GM12878 (cell line): ENCODE results near the gene ROBO1. TPM values are rescaled to one million over a fixed set of nuclear protein-coding genes. Genes with fewer than 3 reads are reported as not detected.

Source experiments
- CBX3 ChIP-seq: fragments of 200-600 bp; sonication (generic); IDR thresholded peaks from 2 replicates; pipeline ENCODE4 v1.6.1; 2016; ENCODE audit warnings: low read depth, borderline replicate concordance
- CHD2 ChIP-seq: IDR thresholded peaks from 2 replicates; pipeline ENCODE4 v1.6.1; 2011; ENCODE audit warnings: low read depth, low read length, improper control_type of control experiment, borderline replicate concordance
- DPF2 ChIP-seq: fragments of 450-650 bp; IDR thresholded peaks from 2 replicates; pipeline ENCODE4 v1.6.1; 2017; ENCODE audit warnings: mild to moderate bottlenecking
- EED ChIP-seq: sonication (generic); IDR thresholded peaks from 2 replicates; pipeline ENCODE4 v1.6.1; 2016; ENCODE audit warnings: antibody characterized with exemption, low read depth
- EP300 ChIP-seq, 2 experiments: fragments of 150-350 bp in 1 of 2; IDR thresholded peaks; 2 replicates each; pipeline ENCODE4 v1.6.1; 2011 to 2012; ENCODE audit warnings: low read depth in 2 of 2, low read length in 2 of 2, borderline replicate concordance in 1 of 2, improper control_type of control experiment in 1 of 2, inconsistent platforms in 1 of 2; ENCODE audit not compliant: control insufficient read depth in 1 of 2
- ESRRA ChIP-seq: IDR thresholded peaks from 2 replicates; pipeline ENCODE4 v1.6.1; 2012; ENCODE audit warnings: mild to moderate bottlenecking, low read length, improper control_type of control experiment
- ETV6 ChIP-seq, 2 experiments: fragments of 450-650 bp in 1 of 2; IDR thresholded peaks in 1 of 2; conservative IDR thresholded peaks in 1 of 2; 2 replicates each; pipeline ENCODE4 v1.6.1; 2014; ENCODE audit warnings: antibody characterized with exemption in 1 of 2, borderline replicate concordance in 1 of 2, low read depth in 1 of 2, mild to moderate bottlenecking in 1 of 2, moderate library complexity in 1 of 2
- GABPA ChIP-seq: IDR thresholded peaks from 2 replicates; pipeline ENCODE4 v1.6.1; 2014; ENCODE audit warnings: antibody characterized with exemption, low read depth, mild to moderate bottlenecking, inconsistent platforms
- HDAC2 ChIP-seq: fragments of 200-600 bp; sonication (generic); IDR thresholded peaks from 2 replicates; pipeline ENCODE4 v1.6.1; 2017
- HDGF ChIP-seq: fragments of 450-650 bp; IDR thresholded peaks from 2 replicates; pipeline ENCODE4 v1.6.1; 2016; ENCODE audit warnings: antibody characterized with exemption
- MYC ChIP-seq: IDR thresholded peaks from 2 replicates; pipeline ENCODE4 v1.6.1; 2011; ENCODE audit warnings: mild to moderate bottlenecking, low read length, moderate library complexity, inconsistent platforms; ENCODE audit not compliant: insufficient read depth, insufficient replicate concordance, insufficient read length, severe bottlenecking
- RELA ChIP-seq: fragments of 450-650 bp; IDR thresholded peaks from 2 replicates; pipeline ENCODE4 v1.8.0; 2014; ENCODE audit warnings: borderline replicate concordance; ENCODE audit not compliant: partially characterized antibody
- SKIL ChIP-seq: fragments of 450-650 bp; IDR thresholded peaks from 2 replicates; pipeline ENCODE4 v1.6.1; 2017; ENCODE audit warnings: mild to moderate bottlenecking, low read depth, inconsistent platforms; ENCODE audit not compliant: poor library complexity, severe bottlenecking
- SREBF1 ChIP-seq: IDR thresholded peaks from 2 replicates; pipeline ENCODE4 v1.6.1; 2012; ENCODE audit warnings: mild to moderate bottlenecking, low read length
- SREBF2 ChIP-seq: IDR thresholded peaks from 2 replicates; pipeline ENCODE4 v1.6.1; 2012; ENCODE audit warnings: mild to moderate bottlenecking, low read length
- STAT3 ChIP-seq: IDR thresholded peaks from 2 replicates; pipeline ENCODE4 v1.6.1; 2011; ENCODE audit warnings: low read depth, low read length, improper control_type of control experiment
- ZBTB4 ChIP-seq: fragments of 450-650 bp; formaldehyde crosslinking; IDR thresholded peaks from 2 replicates; pipeline ENCODE4 v1.4.0; 2022; ENCODE audit warnings: mild to moderate bottlenecking, moderate library complexity
- ZNF217 ChIP-seq: fragments of 450-650 bp; IDR thresholded peaks from 2 replicates; pipeline ENCODE4 v1.6.1; 2017; ENCODE audit warnings: antibody characterized with exemption, mild to moderate bottlenecking
- polyA plus RNA-seq, 11 experiments: library from polyadenylated mRNA; depleted of rRNA in 4 of 11; unstranded in 6 of 11; stranded (reverse) in 5 of 11; fragments of >200 nt; fragmentation: Nextera tagmentation in 4 of 11; fragmentation: Illumina TruSeq in 1 of 11; extraction: Ambion mirVana in 4 of 11; extraction: Trizol in 1 of 11; gene quantifications; 1 replicate in 1 of 11; 2 replicates in 10 of 11; pipeline versions ENCODE4 v1.2.1 to v1.2.3, GENCODE V29; 2011 to 2016; ENCODE audit warnings: inconsistent platforms in 2 of 11, missing spikeins in 2 of 11, low read depth in 1 of 11
- total RNA-seq, 4 experiments: library from RNA; depleted of rRNA in 3 of 4; stranded (reverse); fragments of >200 nt in 3 of 4; fragmentation: Illumina TruSeq in 1 of 4; extraction: Trizol in 1 of 4; gene quantifications; 2 replicates each; pipeline versions ENCODE4 v1.2.1 to v1.2.3, GENCODE V29; 2013 to 2021
- TF ChIP-seq, protein P1 (sequence below): fragments of 450-650 bp; IDR thresholded peaks from 2 replicates; pipeline ENCODE4 v1.6.1; 2016; ENCODE audit warnings: mild to moderate bottlenecking
- TF ChIP-seq, protein P2 (sequence below): fragments of 450-650 bp; IDR thresholded peaks from 2 replicates; pipeline ENCODE4 v1.6.1; 2017; ENCODE audit warnings: antibody characterized with exemption, mild to moderate bottlenecking, moderate library complexity
- TF ChIP-seq, protein P3 (sequence below): fragments of 450-650 bp; IDR thresholded peaks from 2 replicates; pipeline ENCODE4 v1.6.1; 2016; ENCODE audit warnings: mild to moderate bottlenecking

ROBO1 gene
- total and polyA plus RNA-seq, 10 of the 15 experiments (the other 5 are each of a cell fraction or from before 2014, with no cell fraction given) = 0.29 to 46.5 (median 1.2) TPM

GRCh38 chr3:78633626-78634025 is 1134.2 kb downstream of the ROBO1 start (continued):
- TF ChIP-seq ZBTB4 (no peak), CHD2 (no peak), MYC (no peak), HDGF (no peak), ESRRA (no peak), STAT3 (no peak), HDAC2 (no peak), RELA (peak; percentile 92), SREBF2 (no peak), DPF2 (peak; percentile 66), SREBF1 (no peak), SKIL (peak; percentile 30), GABPA (no peak), EED (no peak), ETV6 (conservative IDR thresholded peaks at IDR 0.05 in 1 of 2, IDR thresholded peaks at IDR 0.05 in 1 of 2; ENCODE audit: borderline replicate concordance in 1 of 2, low read depth in 1 of 2) (no peak), EP300 (IDR thresholded peaks at IDR 0.05; ENCODE audit: borderline replicate concordance in 1 of 2, control insufficient read depth in 1 of 2, low read depth in 2 of 2, low read length in 2 of 2) (peak; percentile 63 to 65; a peak in 2 of 4 replicates), CBX3 (no peak), ZNF217 (no peak)
- TF ChIP-seq, protein P1, sequence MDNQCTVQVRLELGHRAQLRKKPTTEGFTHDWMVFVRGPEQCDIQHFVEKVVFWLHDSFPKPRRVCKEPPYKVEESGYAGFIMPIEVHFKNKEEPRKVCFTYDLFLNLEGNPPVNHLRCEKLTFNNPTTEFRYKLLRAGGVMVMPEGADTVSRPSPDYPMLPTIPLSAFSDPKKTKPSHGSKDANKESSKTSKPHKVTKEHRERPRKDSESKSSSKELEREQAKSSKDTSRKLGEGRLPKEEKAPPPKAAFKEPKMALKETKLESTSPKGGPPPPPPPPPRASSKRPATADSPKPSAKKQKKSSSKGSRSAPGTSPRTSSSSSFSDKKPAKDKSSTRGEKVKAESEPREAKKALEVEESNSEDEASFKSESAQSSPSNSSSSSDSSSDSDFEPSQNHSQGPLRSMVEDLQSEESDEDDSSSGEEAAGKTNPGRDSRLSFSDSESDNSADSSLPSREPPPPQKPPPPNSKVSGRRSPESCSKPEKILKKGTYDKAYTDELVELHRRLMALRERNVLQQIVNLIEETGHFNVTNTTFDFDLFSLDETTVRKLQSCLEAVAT = no peak
- TF ChIP-seq, protein P2, sequence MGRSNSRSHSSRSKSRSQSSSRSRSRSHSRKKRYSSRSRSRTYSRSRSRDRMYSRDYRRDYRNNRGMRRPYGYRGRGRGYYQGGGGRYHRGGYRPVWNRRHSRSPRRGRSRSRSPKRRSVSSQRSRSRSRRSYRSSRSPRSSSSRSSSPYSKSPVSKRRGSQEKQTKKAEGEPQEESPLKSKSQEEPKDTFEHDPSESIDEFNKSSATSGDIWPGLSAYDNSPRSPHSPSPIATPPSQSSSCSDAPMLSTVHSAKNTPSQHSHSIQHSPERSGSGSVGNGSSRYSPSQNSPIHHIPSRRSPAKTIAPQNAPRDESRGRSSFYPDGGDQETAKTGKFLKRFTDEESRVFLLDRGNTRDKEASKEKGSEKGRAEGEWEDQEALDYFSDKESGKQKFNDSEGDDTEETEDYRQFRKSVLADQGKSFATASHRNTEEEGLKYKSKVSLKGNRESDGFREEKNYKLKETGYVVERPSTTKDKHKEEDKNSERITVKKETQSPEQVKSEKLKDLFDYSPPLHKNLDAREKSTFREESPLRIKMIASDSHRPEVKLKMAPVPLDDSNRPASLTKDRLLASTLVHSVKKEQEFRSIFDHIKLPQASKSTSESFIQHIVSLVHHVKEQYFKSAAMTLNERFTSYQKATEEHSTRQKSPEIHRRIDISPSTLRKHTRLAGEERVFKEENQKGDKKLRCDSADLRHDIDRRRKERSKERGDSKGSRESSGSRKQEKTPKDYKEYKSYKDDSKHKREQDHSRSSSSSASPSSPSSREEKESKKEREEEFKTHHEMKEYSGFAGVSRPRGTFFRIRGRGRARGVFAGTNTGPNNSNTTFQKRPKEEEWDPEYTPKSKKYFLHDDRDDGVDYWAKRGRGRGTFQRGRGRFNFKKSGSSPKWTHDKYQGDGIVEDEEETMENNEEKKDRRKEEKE = no peak
- TF ChIP-seq, protein P3, sequence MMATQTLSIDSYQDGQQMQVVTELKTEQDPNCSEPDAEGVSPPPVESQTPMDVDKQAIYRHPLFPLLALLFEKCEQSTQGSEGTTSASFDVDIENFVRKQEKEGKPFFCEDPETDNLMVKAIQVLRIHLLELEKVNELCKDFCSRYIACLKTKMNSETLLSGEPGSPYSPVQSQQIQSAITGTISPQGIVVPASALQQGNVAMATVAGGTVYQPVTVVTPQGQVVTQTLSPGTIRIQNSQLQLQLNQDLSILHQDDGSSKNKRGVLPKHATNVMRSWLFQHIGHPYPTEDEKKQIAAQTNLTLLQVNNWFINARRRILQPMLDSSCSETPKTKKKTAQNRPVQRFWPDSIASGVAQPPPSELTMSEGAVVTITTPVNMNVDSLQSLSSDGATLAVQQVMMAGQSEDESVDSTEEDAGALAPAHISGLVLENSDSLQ = peak; percentile 75
